Measurements from ENCODE around the gene COIL.
A peak's percentile ranks its signal among the peaks of the same experiment; 100 is the strongest.
"Not testable (repeated sequence)": the region's sequence is repeated elsewhere in the genome, so short reads cannot be mapped to it uniquely, and the experiment has no call there.

The COIL gene, protein sequence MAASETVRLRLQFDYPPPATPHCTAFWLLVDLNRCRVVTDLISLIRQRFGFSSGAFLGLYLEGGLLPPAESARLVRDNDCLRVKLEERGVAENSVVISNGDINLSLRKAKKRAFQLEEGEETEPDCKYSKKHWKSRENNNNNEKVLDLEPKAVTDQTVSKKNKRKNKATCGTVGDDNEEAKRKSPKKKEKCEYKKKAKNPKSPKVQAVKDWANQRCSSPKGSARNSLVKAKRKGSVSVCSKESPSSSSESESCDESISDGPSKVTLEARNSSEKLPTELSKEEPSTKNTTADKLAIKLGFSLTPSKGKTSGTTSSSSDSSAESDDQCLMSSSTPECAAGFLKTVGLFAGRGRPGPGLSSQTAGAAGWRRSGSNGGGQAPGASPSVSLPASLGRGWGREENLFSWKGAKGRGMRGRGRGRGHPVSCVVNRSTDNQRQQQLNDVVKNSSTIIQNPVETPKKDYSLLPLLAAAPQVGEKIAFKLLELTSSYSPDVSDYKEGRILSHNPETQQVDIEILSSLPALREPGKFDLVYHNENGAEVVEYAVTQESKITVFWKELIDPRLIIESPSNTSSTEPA

DNA sequence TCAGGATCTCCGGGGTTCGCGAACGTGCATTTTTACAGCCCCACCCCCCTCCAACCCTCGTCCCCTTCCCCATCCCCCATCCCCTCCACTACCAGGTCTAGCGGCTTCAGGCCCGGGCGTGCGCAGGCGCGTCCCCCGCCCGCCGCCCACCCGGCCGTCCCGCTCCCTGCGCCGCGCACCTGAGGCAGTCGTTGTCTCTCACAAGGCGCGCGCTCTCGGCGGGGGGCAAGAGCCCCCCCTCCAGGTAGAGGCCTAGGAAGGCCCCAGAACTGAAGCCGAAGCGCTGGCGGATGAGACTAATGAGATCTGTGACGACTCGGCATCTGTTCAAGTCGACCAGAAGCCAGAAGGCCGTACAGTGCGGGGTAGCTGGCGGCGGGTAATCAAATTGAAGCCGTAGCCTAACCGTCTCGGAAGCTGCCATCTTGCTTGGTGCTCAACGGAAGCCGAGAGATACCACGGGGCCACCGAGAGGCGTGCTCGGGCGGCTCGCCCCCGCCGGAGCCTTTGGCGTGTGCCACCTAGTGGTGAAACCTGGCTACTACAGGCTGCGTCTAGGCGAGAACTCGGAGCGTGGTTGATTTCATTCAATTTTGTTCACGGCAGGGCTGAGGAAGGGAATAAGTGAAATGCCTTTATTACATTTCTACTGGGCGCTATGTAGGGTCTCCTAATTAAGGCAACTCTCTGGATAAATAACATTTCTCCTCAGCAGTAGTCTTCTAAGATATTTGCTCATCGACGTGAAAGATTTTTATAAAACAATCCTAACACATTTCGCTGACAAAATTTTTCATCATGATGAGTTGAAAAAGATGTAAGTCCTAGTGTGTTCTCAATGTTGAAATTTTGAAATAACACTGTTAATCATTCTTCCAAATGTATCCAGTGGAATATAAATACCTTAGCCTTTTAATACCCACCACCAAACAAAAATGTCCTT, at the start of gene COIL:
COIL (minus strand) TSS at position 455 of the 943 bp plus-strand sequence; CDS start at position 424, 31 bp downstream.
- DNase-seq: peak; percentile 88

DNA sequence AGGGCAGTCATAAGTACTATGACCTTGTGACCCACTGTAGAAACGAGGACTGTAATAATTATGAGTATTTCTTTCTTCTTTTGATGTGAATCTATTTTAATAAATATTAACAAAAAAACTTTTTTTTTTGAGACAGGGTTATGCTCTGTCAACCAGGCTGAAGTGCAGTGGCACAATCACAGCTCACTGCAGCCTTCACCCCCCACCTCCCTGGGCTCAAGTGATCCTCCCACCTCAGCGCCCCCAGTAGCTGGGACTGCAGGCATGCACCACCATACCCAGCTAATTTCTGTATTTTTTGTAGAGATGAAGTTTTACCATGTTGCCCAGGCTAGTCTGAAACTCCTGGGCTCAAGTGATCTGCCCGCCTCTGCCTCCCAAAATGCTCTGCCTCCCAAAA, 49.6 kb upstream of the COIL start:
- no peak for DNase-seq

DNA sequence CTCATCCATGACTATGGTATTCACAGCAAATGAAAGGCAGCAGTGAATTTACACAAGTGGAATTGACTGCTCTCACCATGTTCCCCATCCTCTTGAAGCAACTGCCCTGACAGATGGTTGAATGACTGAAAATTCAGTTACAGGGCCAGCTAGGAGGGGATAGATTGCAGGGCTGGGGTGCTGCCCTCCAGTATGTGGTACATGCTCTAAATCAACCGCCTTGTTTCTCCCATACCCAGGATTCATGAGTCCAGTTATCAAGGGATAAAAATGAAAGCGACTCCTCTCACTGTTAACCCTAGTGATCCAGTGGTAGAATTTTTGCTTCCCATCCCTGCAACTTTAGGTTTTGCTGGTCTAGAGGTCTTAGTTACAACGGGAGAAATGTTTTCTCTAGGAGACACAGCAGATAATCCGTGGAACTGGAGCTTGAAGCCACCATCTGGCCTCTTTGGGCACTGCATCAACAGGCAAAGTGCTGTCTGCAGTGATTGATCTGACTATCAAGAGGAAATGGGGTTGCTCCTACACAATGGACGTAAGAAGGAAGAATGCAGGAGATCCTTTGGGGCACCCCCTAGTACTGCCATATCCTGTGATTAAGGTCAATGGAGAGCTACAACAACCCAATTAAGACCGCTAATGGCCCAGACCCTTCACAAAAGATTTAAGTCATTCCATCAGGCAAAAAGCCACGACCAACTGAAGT, 49.0 kb upstream of the COIL start:
- peak; percentile 15 for DNase-seq

DNA sequence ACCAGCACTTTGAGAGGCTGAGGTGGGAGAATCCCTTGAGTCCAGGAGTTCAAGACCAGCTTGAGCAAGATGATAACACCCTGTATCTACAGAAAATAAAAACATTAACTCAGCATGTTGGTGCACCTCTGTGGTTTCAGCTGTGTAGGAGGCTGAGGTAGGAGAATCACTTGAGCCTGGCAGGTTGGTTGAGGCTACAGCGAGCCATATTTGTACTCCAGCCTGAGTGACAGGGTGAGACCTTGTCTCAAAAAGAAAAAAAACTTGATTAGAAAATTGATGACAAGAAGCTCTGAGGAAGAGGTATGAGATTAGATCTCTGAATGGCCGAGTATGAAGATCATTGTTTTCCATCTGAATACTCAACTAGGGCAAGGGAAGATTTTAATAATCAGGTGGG, 48.1 kb upstream of the COIL start:
- no peak for DNase-seq

DNA sequence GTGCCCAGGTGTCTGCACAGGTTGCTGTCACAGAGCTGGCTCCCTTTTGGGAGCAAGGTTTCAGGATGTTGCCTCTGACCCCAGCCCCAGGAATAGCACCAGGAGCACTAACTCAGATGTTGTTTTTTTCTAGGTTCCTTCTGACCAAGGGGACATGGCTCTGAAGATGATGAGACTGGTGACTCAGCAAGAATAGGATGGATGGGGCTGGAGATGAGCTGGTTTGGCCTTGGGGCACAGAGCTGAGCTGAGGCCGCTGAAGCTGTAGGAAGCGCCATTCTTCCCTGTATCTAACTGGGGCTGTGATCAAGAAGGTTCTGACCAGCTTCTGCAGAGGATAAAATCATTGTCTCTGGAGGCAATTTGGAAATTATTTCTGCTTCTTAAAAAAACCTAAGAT, 45.2 kb upstream of the COIL start:
- no peak for DNase-seq

DNA sequence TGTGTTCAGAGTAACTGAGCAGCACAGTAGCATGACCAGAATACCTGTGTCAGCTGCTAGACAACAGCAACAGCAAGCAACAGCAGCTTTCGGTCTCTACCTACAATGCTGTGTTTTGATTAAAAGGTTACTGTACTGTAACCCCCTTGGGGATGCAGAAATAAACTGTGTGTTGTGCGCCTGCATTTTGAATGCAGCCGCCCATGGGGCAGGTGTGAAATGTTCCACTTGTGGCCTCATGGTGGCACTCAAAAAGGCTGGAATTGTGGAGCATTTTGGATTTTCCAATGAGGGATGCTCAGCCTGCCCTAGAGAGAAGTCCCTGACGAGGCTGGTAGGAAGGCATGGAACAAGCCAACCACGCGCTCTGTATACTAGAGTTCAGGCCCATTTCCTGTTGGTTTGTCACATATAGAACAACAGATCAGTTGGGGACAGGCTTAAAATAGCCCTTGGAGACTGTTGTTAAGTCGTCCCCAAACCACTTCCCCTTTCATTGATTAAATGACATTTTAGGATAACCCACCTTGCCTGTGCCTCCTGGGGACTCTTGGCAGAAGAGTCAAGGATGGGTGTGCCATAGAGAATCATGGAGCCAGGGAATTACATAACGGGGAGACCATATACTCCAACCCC, 44.2 kb upstream of the COIL start:
- DNase-seq: peak; percentile 66

DNA sequence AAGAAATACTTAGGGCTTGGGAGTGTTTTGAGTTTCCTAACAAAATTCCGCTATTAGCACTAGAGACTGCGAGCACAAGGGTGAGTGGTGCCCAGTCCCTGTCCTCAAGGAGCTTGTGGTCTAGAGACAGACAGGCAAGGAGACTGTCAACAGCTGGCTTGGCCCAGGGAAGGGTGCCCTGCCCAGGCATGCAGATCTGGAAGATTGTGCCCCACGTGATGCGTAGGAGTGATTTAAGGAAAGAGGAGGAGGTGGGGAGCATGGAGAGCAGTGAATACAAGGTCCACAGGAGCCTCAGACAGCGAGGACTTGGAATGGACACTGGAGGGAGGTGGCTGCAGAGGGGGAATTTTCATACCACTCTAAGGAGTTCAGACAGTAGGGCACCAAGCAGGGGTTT, 42.1 kb upstream of the COIL start:
- no peak for DNase-seq

DNA sequence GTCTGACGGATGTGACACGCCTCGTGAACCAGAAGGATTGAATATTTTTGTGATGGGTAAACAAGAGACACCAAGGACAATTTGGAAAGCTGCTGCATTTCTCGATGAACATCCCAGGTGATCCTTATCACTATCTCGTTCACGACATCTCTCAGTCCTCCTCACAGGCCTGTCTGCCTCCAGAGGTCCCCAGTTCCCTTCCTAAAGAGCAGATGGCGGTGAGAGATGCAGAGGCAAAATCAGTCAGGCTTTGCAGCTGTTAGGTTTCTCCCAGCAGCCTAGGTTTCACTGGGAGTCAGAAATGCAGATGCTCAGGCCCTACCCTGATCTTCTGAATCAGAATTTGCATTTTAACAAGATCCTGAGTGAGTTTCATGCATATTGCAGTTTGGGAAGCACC, 40.7 kb upstream of the COIL start:
- no peak for DNase-seq

DNA sequence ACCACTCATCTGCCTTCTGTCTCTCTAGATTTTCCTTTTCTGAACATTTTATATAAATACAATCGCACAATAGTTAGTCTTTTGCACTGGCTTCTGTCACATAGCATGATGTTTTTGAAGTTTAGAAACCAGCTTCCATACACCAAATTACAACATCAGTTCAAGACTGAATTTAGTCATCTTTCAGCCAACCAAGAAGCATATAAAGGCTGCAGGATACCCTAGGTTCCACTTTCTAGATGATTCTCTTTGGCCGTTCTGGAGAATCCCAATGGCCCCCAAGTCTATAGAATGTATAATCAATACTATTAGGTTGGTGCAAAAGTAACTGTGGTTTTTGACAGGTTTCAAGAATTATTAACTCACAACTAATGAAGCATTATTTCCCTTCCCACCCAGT, 36.5 kb upstream of the COIL start:
- no peak for DNase-seq

DNA sequence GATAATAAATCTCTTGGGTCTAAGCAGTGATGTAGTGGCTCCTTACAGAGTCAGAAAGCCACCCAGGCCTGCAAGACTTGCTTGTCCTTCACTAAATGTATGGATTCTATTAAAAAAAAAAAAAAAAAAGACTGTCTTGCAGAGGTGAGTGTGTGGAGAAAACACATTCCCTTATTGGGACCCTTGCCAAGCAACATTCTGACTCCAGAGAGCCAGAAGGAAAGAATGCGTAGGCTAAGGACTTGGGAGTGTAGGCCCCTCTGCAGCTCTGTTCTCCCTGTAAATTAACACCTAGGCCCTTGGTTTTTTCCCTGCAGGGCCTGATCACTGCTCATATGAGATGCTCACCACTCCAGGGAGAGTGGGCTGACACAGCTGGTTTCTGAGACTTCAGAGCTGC, 34.9 kb upstream of the COIL start:
- DNase-seq: no peak

DNA sequence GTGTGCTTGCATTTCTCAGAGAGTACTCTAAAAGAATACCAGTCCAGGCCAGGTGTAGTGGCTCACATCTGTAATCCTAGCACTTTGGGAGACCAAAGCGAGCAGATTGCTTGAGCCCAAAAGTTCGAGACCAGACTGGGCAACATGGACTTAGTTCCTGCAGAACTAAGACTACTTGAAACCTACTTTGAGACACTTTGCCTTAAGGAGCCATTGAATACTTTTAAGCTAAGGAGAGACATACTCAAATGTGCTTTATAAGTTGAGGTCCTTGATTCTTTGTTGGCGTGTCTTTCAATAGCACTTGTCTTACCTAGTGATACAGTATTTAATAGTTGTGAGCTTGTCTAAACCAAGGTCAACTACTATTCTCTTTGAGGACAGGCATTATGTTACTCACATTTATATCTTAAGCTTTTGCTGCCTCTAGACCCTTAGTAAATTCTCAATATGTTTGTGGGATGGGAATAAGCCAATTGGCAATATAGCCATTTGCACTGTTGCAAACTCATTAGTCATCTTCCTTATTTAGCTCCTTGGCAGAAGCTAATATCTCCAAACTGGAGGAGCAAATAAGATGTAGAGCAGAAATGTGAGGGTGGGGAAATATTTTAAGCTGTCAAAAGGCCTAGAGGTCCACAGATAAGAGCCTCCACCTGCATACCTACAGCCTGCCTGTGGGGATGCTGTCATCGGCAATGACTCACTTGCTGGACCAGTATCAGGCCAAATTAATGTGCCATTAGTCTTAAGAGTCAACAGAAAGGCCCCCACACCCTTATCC, 33.4 kb upstream of the COIL start:
- DNase-seq: no peak

DNA sequence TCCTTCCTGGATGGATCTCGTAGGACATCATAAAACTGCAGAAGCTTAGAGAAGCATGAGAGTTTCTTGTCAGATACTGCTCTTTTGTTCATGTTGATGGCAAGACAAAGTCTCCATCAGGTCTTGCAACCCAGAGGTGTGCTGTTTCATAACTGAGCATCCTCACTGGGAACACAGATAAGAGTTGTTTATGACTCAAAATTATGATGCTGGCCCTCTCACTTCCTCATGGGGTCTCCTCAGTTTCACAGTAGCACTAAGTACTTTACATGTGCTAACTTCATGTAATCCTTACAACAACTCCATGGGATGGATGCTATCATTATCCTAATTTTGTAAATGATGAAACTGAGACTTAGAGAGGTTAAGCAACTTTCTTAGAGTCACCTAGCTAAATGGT, 31.5 kb upstream of the COIL start:
- DNase-seq: no peak

DNA sequence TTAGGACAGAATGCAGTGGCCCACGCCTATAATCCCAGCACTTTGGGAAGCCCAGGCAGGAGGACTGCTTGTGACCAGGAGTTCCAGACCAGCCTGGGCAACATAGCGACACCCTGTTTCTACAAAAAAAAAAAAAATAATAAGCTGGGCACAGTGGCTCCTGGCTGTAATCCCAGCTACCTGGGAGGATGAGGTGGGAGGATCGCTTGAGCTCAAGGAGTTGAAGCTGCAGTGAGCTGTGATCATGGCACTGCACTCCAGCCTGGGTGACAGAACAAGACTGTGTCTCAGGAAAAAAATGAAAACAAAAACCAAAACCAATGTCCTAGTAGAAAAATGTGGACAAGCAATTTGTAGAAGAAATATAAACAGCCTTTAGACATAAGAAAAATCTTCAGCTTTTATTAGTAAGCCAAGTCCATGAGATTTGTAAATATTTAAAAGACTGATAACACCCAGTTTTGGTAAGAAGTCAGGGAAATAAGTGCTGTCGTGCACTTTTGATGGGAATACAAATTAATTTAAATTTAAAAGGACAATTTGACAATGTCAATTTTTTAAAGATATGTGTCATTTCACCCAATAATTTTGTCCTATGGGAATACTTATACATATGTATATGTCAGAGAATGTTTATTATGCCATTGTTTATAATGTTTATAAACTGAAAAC, 28.2 kb upstream of the COIL start:
- no peak for DNase-seq

DNA sequence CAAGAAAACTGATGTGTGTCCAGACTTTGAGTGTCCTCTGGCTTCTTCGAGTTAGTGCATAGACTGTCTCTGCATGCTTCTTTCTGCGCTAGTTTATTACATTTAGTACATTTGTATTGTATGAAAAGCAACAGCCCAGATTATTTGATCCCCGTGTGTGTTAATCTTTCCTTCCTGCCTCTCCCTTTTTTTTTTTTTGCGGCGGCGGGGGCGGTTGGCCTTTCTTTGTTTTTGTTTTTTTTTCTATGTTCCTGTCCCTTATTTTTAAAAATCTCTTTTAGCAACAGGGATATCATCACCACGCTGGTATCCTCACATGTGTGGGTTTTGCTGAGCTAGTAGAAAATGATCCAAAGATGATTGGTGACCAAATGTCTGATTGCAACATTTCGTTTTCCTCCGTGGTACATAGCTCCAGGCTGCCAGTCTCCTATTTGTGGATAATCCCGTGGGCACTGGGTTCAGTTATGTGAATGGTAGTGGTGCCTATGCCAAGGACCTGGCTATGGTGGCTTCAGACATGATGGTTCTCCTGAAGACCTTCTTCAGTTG, 26.5 kb upstream of the COIL start:
- no peak for DNase-seq

DNA sequence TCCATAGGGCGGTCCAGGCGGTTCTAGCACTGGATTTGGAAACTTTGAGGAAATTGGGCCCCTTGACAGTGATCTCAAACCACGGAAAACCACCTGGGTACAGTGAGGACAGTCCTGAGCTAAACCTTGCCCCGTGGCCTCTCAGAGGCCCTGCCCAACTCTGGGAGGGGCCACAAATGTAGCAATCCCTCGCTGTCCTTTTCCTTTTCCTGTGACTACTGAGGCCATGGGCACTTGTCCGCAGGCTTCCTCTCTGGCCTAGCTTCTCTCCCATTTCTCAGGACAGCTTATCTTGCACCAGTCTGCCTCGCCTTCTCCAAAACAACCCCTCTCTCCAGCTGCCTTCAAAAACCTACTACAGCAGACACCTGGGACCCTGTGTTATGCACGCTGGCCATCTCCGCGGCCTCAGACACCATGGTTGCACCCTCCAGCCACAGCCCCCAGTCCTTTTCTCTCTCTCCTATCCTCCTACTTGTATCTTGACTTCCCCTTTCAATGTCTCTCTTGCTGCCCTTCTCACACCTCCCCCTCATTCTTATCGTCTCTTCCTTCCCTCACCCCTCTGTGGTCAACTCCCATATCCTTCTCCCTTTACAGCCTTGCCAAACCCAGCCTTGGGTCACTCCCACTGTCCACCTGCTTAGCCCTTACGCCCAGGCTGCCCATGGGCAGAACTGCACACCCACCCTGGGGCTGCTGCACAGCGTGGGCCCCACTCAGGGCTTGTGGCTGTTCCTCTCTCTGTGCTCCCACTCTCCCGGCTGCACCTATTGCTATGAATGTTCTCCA, 24.7 kb upstream of the COIL start:
- no peak for DNase-seq

DNA sequence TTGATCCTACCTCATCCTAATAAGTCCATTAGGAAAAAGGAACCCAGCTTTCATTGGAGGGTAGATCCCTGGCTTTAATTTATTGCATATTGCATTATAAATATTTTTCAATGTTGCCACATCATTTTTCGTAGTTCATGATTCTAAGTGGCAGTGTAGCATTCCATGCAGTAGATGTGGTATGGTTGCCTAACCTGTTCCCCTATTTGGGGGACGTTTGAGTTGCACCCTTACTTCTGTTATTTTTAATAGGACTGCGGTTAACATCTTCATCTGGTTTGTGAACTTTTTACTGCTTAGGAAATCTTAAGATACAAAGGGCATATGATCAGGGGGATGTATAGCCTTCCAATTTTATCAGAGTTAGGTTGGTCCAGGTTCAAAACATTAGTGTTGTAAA, 22.5 kb upstream of the COIL start:
- no peak for DNase-seq

DNA sequence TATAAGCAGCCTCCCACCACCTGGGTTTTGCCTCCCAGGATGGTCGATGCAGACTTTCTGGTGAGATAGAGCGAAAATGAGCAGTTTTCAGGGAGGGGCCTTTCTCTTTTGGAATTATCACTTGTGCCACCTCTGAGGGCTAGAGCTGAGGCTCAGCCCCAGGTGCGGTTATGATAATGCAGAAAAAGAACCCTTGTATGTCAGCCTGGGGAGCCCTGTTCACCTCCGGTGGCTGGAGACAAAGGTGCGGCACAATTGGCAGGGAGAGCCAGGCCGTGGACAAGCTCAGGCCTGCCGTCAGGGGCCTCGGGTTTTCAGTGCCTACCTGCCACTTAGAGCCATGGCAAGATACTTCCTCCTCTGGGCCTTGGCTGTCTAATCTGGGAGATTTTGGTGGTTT, 21.5 kb upstream of the COIL start:
- peak; percentile 42 for DNase-seq

DNA sequence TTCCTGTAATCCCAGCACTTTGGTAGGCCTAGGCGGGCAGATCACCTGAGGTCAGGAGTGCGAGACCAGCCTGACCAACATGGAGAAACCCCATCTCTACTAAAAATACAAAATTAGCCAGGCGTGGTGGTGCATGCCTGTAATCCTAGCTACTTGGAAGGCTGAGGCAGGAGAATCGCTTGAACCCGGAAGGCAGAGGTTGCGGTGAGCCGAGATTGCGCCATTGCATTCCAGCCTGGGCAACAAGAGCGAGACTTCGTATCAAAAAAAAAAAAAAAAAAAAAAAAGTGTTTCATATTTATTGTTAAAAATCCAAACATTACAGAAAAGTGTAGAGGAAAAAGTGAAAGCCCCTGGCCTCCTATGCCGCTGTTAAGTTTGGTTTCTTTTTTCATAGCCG, 19.7 kb upstream of the COIL start:
- not testable (repeated sequence) for DNase-seq

DNA sequence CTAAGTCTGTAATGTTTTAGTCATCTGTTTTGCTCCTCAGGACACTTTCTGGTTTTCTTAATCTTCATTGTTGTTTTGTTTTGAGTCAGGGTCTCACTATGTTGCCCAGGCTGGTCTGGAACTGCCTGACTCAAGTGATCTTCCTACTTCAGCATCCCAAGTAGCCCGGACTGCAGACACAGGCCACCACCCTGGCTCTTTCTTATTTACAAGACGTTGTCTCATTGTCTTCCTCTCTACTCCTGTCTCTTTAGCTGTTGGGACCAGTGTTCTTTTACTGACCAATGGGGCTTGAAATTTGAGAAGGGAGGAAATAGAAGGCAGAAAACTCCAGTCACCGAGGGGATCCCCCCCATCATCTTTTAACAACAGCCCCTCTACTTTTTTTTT, 18.2 kb upstream of the COIL start:
- DNase-seq: no peak
